Fibroblast of lung (primary cell): Measurements from ENCODE around the gene CARD18.

Experiments
- EZH2 ChIP-seq: IDR thresholded peaks from 2 replicates; pipeline ENCODE4 v1.5.1; 2012; ENCODE audit warnings: low read length, control low read depth, mild to moderate bottlenecking; ENCODE audit errors: missing control alignments
- TF ChIP-seq, protein P1 (sequence below), 2 donors: IDR thresholded peaks in 1 of 2; conservative IDR thresholded peaks in 1 of 2; 1 replicate in 1 of 2; 2 replicates in 1 of 2; pipeline ENCODE4 v1.5.1; 2011 to 2012; ENCODE audit warnings: low read length in 2 of 2, control low read depth in 1 of 2, inconsistent platforms in 1 of 2, low read depth in 1 of 2, mild to moderate bottlenecking in 1 of 2

GRCh38 chr11:105181100-105181499 lies 41.5 kb upstream of the CARD18 start:
- TF ChIP-seq, protein P1, sequence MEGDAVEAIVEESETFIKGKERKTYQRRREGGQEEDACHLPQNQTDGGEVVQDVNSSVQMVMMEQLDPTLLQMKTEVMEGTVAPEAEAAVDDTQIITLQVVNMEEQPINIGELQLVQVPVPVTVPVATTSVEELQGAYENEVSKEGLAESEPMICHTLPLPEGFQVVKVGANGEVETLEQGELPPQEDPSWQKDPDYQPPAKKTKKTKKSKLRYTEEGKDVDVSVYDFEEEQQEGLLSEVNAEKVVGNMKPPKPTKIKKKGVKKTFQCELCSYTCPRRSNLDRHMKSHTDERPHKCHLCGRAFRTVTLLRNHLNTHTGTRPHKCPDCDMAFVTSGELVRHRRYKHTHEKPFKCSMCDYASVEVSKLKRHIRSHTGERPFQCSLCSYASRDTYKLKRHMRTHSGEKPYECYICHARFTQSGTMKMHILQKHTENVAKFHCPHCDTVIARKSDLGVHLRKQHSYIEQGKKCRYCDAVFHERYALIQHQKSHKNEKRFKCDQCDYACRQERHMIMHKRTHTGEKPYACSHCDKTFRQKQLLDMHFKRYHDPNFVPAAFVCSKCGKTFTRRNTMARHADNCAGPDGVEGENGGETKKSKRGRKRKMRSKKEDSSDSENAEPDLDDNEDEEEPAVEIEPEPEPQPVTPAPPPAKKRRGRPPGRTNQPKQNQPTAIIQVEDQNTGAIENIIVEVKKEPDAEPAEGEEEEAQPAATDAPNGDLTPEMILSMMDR (conservative IDR thresholded peaks at IDR 0.05 in 1 of 2, IDR thresholded peaks at IDR 0.05 in 1 of 2; ENCODE audit: low read depth in 1 of 2, low read length in 2 of 2), result no peak
- TF ChIP-seq EZH2, result no peak
